Lower leg skin (tissue), 4 donors: ENCODE results near the gene OTOP3. TPM values are rescaled to one million over a fixed set of nuclear protein-coding genes. Genes with fewer than 3 reads are reported as not detected.

Source experiments
- DNase-seq, 2 donors: peaks; one replicate each; pipeline ENCODE4 v3.0.0-alpha.2; 2019; ENCODE audit warnings: low spot score in 2 of 2
- H3K4me3 ChIP-seq: fragments of 200-600 bp; sonication (generic); 2 replicates; pipeline ENCODE4 v1.5.1; 2017; ENCODE audit warnings: mild to moderate bottlenecking, low read depth; ENCODE audit not compliant: poor library complexity, severe bottlenecking
- CTCF ChIP-seq, 3 donors: fragments of 450-650 bp; IDR thresholded peaks; one replicate each; pipeline ENCODE4 v1.5.1; 2016; ENCODE audit warnings: antibody characterized with exemption in 3 of 3, mild to moderate bottlenecking in 3 of 3, moderate library complexity in 2 of 3
- POLR2A ChIP-seq, 2 donors: fragments of 450-650 bp; IDR thresholded peaks; one replicate each; pipeline ENCODE4 v1.6.1; 2016 to 2017; ENCODE audit warnings: antibody characterized with exemption in 2 of 2, mild to moderate bottlenecking in 1 of 2, moderate library complexity in 1 of 2
- WGBS, 2 donors: methylation state at CpG; one replicate each; pipeline ENCODE4 v1.1.5; 2018; 5-methylcytosine and 5-hydroxymethylcytosine counted together
- intact Hi-C: fragments of 100-400 bp; cut with DNase I; formaldehyde crosslinking; loops from one replicate; pipeline ENCODE4 v1.15.0; 2023; ENCODE audit warnings: low total_unique reads
- total RNA-seq, 4 donors: library from RNA; depleted of rRNA; stranded (reverse); fragments of >200 nt; gene quantifications; one replicate each; pipeline ENCODE4 v1.1.0, GENCODE V29; 2016

The OTOP3 gene
- total RNA-seq, 4 donors from 2014 or later: 0.64 to 2.3 (median 1.1) TPM; not detected in 1

DNA sequence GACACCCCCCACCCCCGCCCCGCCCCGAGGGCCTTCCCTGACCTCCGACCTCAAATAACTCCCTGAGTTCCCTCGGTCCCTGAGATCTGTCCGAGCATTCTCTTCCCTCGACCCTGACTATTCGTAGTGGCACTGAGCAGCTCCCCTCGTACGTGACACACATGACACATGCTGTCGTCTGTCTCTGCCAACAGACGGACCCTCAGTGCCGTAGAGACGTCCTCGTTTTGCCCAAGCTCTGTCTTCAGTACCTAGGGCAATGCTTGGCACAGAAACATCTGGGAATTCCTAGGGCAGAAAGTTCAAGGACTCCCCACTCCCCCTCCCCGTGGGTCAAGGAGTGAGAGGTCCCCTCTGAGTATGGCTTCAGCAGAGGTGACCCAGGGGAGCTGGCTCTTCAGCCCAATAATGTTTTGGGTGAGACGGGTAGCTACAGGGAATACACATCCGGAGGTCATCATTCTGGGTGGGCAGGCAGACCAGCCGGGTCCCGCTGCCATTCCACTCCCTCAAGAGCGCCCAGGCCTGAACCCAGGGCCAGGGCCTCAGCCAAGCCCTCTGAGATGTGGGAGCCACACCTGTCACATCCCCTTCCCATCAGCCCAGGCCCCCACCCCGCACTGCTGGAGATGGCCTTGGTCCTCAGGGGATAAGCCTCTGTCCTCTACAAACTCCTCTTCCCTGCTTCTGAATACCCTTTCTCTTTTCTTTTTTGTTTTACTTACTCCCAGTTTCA, 41.6 kb upstream of the OTOP3 start:
- no peak overlapping the region for H3K4me3 ChIP-seq
- DNase-seq: no peak
- WGBS, 2 donors: 38 to 45% methylated on average over 18 to 21 of the region's 22 CpGs
- no peak for TF ChIP-seq POLR2A (IDR thresholded peaks at IDR 0.05)
- no peak for TF ChIP-seq CTCF (IDR thresholded peaks at IDR 0.05)
- intact Hi-C loops: no loop called here

DNA sequence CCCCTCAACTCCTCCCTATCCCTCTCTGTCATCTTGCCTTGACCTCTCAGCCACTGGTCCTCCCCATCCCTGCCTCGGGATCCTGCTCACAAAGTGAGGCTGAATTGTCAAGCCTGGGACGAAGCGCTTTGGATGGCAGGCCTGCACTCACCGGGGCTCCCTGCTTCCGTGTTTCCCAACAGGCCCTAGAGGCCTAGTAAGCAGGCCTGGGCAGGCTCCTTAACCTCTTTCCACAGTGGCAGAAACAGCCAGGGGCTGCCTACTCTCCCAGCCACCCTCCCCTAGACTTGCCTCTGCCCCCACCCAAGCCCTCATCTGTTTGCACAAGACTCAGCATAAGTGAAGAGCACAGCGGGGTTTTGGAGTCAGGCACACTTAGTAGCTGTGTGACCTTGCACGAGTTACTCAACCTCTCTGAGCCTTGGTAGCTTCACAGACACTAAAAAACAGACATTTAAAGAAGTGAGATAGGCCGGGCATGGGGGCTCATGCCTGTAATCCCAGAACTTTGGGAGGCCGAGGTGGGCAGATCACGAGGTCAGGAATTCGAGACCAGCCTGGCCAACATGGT, 37.2 kb upstream of the OTOP3 start:
- 63 to 70% methylated on average over 11 of the region's 11 CpGs for WGBS, 2 donors
- H3K4me3 ChIP-seq: no peak overlapping the region
- DNase-seq: no peak
- intact Hi-C loops: no loop called here
- TF ChIP-seq POLR2A (IDR thresholded peaks at IDR 0.05): no peak
- no peak for TF ChIP-seq CTCF (IDR thresholded peaks at IDR 0.05)

DNA sequence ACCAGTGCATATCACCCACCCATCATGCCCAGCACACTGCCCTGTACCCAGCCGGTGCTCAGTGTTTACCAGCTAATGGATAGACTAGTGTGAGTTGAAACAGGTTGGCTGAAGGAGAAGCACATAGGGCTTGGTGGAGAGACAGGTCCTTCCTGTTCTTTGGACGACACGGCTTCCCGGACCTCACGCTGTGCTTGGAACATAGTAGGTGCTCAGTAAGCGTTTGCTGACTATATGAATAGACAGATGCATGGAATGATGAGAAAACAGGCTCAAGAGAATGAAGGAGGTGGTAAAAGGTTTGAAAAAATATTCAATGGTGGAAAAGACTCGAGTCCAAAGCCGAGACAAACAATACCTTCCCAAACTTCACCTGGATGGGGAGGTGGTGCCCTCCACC, 35.5 kb upstream of the OTOP3 start:
- no peak overlapping the region for H3K4me3 ChIP-seq
- TF ChIP-seq CTCF (IDR thresholded peaks at IDR 0.05) (no peak), POLR2A (IDR thresholded peaks at IDR 0.05) (no peak)
- intact Hi-C loops: no loop called here
- no peak for DNase-seq
- WGBS, 2 donors: 72 to 74% methylated on average over 8 of the region's 8 CpGs

DNA sequence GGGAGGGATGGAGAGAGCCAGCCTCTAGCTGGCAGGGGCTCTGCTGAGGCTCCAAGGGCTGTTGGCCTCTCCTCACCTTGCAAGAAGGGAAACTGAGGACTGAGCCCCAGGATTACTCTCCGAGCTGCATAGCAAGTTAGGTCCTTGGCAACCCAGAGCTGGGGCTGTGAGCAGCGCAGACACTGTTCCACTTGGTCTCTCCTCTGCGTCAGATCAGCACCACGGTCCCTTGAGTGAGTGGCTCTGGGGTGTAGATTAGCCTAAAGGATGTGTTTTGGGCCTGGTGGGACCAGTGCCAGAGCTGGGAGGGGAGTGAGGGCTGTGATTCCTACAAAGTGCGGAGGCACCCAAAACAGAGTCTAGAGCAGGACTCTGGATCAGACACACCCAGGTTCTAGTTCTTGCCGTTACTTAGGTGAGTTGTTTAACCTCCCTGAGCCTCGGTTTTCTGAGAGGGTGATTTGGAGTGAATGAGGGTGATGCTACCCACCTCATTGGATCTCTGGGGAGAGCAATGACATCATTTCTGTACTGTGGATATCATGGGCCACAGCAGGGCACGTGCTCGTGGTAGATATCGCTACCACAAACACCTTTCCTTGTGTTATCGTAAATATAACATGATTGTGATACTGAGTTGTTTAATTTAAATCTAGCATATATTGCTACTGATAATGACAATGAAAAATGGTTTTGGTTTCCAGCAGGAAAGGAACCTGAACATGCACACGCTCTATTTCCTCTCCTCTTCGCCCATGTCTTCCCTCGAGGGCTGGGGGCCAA, 34.2 kb upstream of the OTOP3 start:
- DNase-seq: no peak
- TF ChIP-seq POLR2A (IDR thresholded peaks at IDR 0.05) (no peak), CTCF (IDR thresholded peaks at IDR 0.05) (no peak)
- no peak overlapping the region for H3K4me3 ChIP-seq
- intact Hi-C loops: no loop called here
- WGBS, 2 donors: 73 to 80% methylated on average over 14 of the region's 14 CpGs

DNA sequence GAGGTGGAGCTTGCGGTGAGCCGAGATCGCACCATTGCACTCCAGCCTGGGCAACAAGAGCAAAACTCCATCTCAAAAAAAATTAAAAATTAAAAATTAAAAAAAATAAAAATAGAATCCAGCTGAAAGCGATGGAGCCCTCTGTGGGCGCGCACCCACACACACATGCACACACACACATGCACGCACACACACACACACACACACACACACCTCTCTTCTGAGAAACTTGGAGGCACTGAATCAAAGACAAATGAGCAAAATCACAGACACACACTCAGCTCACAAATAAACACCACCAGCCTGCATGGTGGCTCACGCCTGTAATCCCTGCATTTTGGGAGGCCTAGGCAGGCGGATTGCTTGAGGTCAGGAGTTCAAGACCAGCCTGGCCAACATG, 32.7 kb upstream of the OTOP3 start:
- intact Hi-C loops: no loop called here
- DNase-seq: no peak
- TF ChIP-seq POLR2A (IDR thresholded peaks at IDR 0.05) (no peak), CTCF (IDR thresholded peaks at IDR 0.05) (no peak)
- H3K4me3 ChIP-seq: no peak overlapping the region
- WGBS, 2 donors: 87 to 91% methylated on average over 9 of the region's 9 CpGs
